GM12878 (cell line): ENCODE data around the gene GPR179. TPM values are rescaled to one million over a fixed set of nuclear protein-coding genes. Genes with fewer than 3 reads are reported as not detected.

Source experiments
- ATAC-seq: fragments of 200-7000 bp; cut with Tn5 transposase; 3 replicates; pipeline ENCODE4 v1.9.1; 2020; ENCODE audit warnings: mild to moderate bottlenecking, moderate library complexity
- BruUV-seq: library from RNA; stranded (reverse); fragments of 400-500 nt; replicated peaks from 2 replicates; lab custom pipeline; 2021; lab: Mats Ljungman, UMichigan
- CTCF ChIA-PET: fragments of 300-600 bp; sonication (Branson Sonifier 250); formaldehyde crosslinking; extraction: SDS; loops from one replicate; lab custom pipeline; 2021; ENCODE audit warnings: inconsistent platforms; lab: Yijun Ruan, JAX
- POLR2A ChIA-PET: fragments of 350-600 bp; formaldehyde crosslinking; extraction: SDS; loops from one replicate; lab custom pipeline; 2021; ENCODE audit warnings: inconsistent platforms; lab: Charles Lee
- RAD21 ChIA-PET: fragments of 300-600 bp; sonication (Branson Sonifier 250); formaldehyde crosslinking; loops from one replicate; lab custom pipeline; 2023; ENCODE audit warnings: antibody characterized with exemption; ENCODE audit not compliant: unreplicated experiment; lab: Charles Lee
- SMC1A ChIA-PET: fragments of 300-600 bp; sonication (Branson Sonifier 250); formaldehyde crosslinking; loops from one replicate; lab custom pipeline; 2023; ENCODE audit not compliant: unreplicated experiment, uncharacterized antibody; lab: Charles Lee
- DNase-seq: peaks from one replicate; pipeline ENCODE4 v3.0.0-alpha.2; 2011; ENCODE audit warnings: low read depth, low spot score
- FAIRE-seq: peaks from 3 replicates; lab custom pipeline; 2011; peaks lifted over from hg19 to GRCh38; lab: Jason Lieb, UNC
- H2AFZ ChIP-seq: 2 replicates; pipeline ENCODE4 v1.6.0; 2011; ENCODE audit warnings: low read depth, low read length, control low read depth; ENCODE audit not compliant: control insufficient read depth
- H3K27ac ChIP-seq: 2 replicates; pipeline ENCODE4 v1.5.1; 2011; ENCODE audit warnings: control low read depth; ENCODE audit not compliant: control insufficient read depth, insufficient read depth
- H3K27me3 ChIP-seq, 2 experiments: replicated peaks in 1 of 2; 2 replicates each; pipeline versions ENCODE4 v1.6.0 to v1.6.1; 2011; ENCODE audit warnings: low read length in 1 of 2; ENCODE audit not compliant: control insufficient read depth in 2 of 2, insufficient read depth in 2 of 2
- H3K36me3 ChIP-seq, 2 experiments: 2 replicates each; pipeline ENCODE4 v1.5.1; 2011; ENCODE audit warnings: low read length in 1 of 2; ENCODE audit not compliant: control insufficient read depth in 2 of 2, insufficient read depth in 2 of 2
- H3K4me1 ChIP-seq: 2 replicates; pipeline ENCODE4 v1.6.1; 2011; ENCODE audit warnings: mild to moderate bottlenecking, low read length, moderate library complexity, mixed read lengths; ENCODE audit not compliant: control insufficient read depth, insufficient read depth
- H3K4me2 ChIP-seq: 2 replicates; pipeline ENCODE4 v1.6.0; 2011; ENCODE audit warnings: control low read depth; ENCODE audit not compliant: control insufficient read depth, insufficient read depth
- H3K4me3 ChIP-seq: fragments of 200-600 bp; sonication (generic); 2 replicates; pipeline ENCODE4 v1.5.1; 2016
- H3K79me2 ChIP-seq: 2 replicates; pipeline ENCODE4 v1.6.0; 2011; ENCODE audit warnings: low read length; ENCODE audit not compliant: control insufficient read depth, insufficient read depth
- H3K9ac ChIP-seq: 2 replicates; pipeline ENCODE4 v1.8.0; 2011; ENCODE audit warnings: low read length, control low read depth, mixed read lengths; ENCODE audit not compliant: control insufficient read depth, insufficient read depth
- H3K9me3 ChIP-seq: replicated peaks from 3 replicates; pipeline ENCODE4 v1.5.1; 2011; ENCODE audit warnings: mild to moderate bottlenecking, low read length; ENCODE audit not compliant: control insufficient read depth, insufficient read depth
- H4K20me1 ChIP-seq: 2 replicates; pipeline ENCODE4 v1.6.0; 2011; ENCODE audit not compliant: control insufficient read depth, insufficient read depth
- ATF2 ChIP-seq: IDR thresholded peaks from 2 replicates; pipeline ENCODE4 v1.6.1; 2012; ENCODE audit warnings: low read length, inconsistent platforms
- CREM ChIP-seq: IDR thresholded peaks from 2 replicates; pipeline ENCODE4 v1.6.1; 2014; ENCODE audit warnings: antibody characterized with exemption, low read depth
- FOXK2 ChIP-seq: fragments of 450-650 bp; IDR thresholded peaks from 2 replicates; pipeline ENCODE4 v1.6.1; 2017; ENCODE audit warnings: mild to moderate bottlenecking, moderate library complexity
- FOXM1 ChIP-seq: IDR thresholded peaks from 2 replicates; pipeline ENCODE4 v1.6.1; 2012; ENCODE audit warnings: low read depth, mild to moderate bottlenecking, inconsistent platforms, low read length, moderate library complexity
- IKZF2 ChIP-seq, 2 experiments: fragments of 450-650 bp; IDR thresholded peaks; 2 replicates each; pipeline ENCODE4 v1.6.1; 2017; ENCODE audit warnings: mild to moderate bottlenecking in 2 of 2, moderate library complexity in 2 of 2
- POU2F2 ChIP-seq: IDR thresholded peaks from 3 replicates; pipeline ENCODE4 v1.6.1; 2011; ENCODE audit warnings: low read depth, mild to moderate bottlenecking, low read length, borderline replicate concordance
- ZNF274 ChIP-seq: IDR thresholded peaks from one replicate; pipeline ENCODE4 v1.8.0; 2011; ENCODE audit not compliant: insufficient read length, insufficient read depth
- ZSCAN29 ChIP-seq: fragments of 450-650 bp; IDR thresholded peaks from 2 replicates; pipeline ENCODE4 v1.6.1; 2017; ENCODE audit warnings: mild to moderate bottlenecking, moderate library complexity
- WGBS: methylation state at CpG from one replicate; pipeline ENCODE4 v1.1.6; 2016; ENCODE audit warnings: low lambda C conversion rate; ENCODE audit not compliant: insufficient replicate concordance, insufficient coverage; ENCODE audit errors: missing lambda C conversion rate; 5-methylcytosine and 5-hydroxymethylcytosine counted together
- in situ Hi-C: fragments of 300-500 bp; cut with MboI; formaldehyde crosslinking; loops from 9 replicates; pipeline ENCODE4 v1.14.3; 2018; ENCODE audit warnings: mixed read lengths
- intact Hi-C: fragments of 100-400 bp; cut with micrococcal nuclease; formaldehyde crosslinking; loops from one replicate; pipeline ENCODE4 v1.14.2; 2022; ENCODE audit not compliant: unreplicated experiment
- polyA plus RNA-seq, 11 experiments: library from polyadenylated mRNA; depleted of rRNA in 4 of 11; unstranded in 6 of 11; stranded (reverse) in 5 of 11; fragments of >200 nt; fragmentation: Nextera tagmentation in 4 of 11; fragmentation: Illumina TruSeq in 1 of 11; extraction: Ambion mirVana in 4 of 11; extraction: Trizol in 1 of 11; gene quantifications; 1 replicate in 1 of 11; 2 replicates in 10 of 11; pipeline versions ENCODE4 v1.2.1 to v1.2.3, GENCODE V29; 2011 to 2016; ENCODE audit warnings: inconsistent platforms in 2 of 11, missing spikeins in 2 of 11, low read depth in 1 of 11
- total RNA-seq, 4 experiments: library from RNA; depleted of rRNA in 3 of 4; stranded (reverse); fragments of >200 nt in 3 of 4; fragmentation: Illumina TruSeq in 1 of 4; extraction: Trizol in 1 of 4; gene quantifications; 2 replicates each; pipeline versions ENCODE4 v1.2.1 to v1.2.3, GENCODE V29; 2013 to 2021

GPR179 gene
- total and polyA plus RNA-seq, 10 of the 15 experiments (the other 5 are each of a cell fraction or from before 2014, with no cell fraction given) = under 0.01 to 0.08 (median 0.01) TPM; not detected in 3

DNA sequence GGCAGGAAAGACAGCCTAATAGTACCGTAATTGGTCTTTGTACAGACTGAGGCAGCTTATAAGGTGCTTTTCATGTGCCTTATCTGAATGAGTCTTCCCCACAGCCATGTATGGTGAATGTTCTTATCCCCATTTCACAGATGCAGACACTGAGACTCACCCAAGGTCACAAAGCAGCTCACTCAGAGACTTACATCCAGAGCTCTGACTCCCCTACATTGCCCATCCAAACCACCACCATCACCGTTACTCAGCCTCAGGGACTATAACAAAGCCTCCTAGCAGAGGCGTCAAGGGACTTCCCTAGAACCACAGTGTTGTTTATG lies 627 bp upstream of the GPR179 start (continued):
- no peak for TF ChIP-seq ATF2
- no peak for TF ChIP-seq IKZF2 (IDR thresholded peaks at IDR 0.05)
- no peak for TF ChIP-seq FOXK2
- no peak for TF ChIP-seq ZSCAN29
- no peak for TF ChIP-seq POU2F2

- ATAC-seq = no peak
- no peaks in the 10 kb centered on the region for H3K36me3 ChIP-seq
- WGBS = 45% methylated on average over 17 of the region's 18 CpGs
- RAD21 ChIA-PET = no interaction called here
- BruUV-seq = no TSS peak
- H4K20me1 ChIP-seq = no peaks in the 10 kb centered on the region
- in situ Hi-C loops (loop anchor here (10.0 kb wide), 1 partner anchor 132 kb away; no protein-coding TSS in a partner anchor), intact Hi-C loops (no loop called here)
- no peak overlapping the region for H3K4me2 ChIP-seq
- TF ChIP-seq CREM (no peak), ZNF274 (no peak), FOXM1 (no peak)
- H3K4me1 ChIP-seq = no peaks in the 10 kb centered on the region
- no peak overlapping the region for H2AFZ ChIP-seq
- SMC1A ChIA-PET = no interaction called here
- H3K79me2 ChIP-seq = no peaks in the 10 kb centered on the region
- CTCF ChIA-PET = interaction anchor here (1.0 to 1.4 kb wide), 2 partner anchors 18 to 71 kb away, joined by 3 to 6 read pairs; no protein-coding TSS in a partner anchor
- H3K9me3 ChIP-seq = no peaks in the 10 kb centered on the region
- H3K27me3 ChIP-seq = no peaks in the 10 kb centered on the region; a peak in 1 of 4 replicates
- DNase-seq = no peak
- H3K9ac ChIP-seq = no peak overlapping the region
- H3K27ac ChIP-seq = no peak overlapping the region
- no peak for FAIRE-seq
- POLR2A ChIA-PET = no interaction called here
- H3K4me3 ChIP-seq = no peak overlapping the region
Measured at GRCh38 chr17:38342886-38343607, 709 bp downstream of the GPR179 start.
